NCI-H1105 treated with DMSO at 0.1 percent for 48 hours (cell line): Measurements from ENCODE around the gene SREBF2.

Source experiments
- DNase-seq: peaks from one replicate; lab custom pipeline; 2025; lab: John Stamatoyannopoulos, UW

The SREBF2 gene

GRCh38 chr22:41922940-41923594, 90.2 kb downstream of the SREBF2 start:
- DNase-seq = no peak

- no peak for DNase-seq
These were observed 90.8 kb downstream of the SREBF2 start for GRCh38 chr22:41923595-41924276.

- peak; percentile 32 for DNase-seq
These were observed 93.0 kb downstream of the SREBF2 start for GRCh38 chr22:41925783-41926460.

GRCh38 chr22:41927813-41928212, 94.9 kb downstream of the SREBF2 start:
- DNase-seq = no peak

GRCh38 chr22:41928593-41929417, 95.9 kb downstream of the SREBF2 start:
- DNase-seq = no peak

GRCh38 chr22:41929418-41929810, 96.5 kb downstream of the SREBF2 start:
- no peak for DNase-seq

- no peak for DNase-seq
These were observed 98.9 kb downstream of the SREBF2 start for GRCh38 chr22:41931701-41932269.

- no peak for DNase-seq
These were observed 99.4 kb downstream of the SREBF2 start for GRCh38 chr22:41932353-41932752.

- DNase-seq = no peak
These were observed 100.7 kb downstream of the SREBF2 start for GRCh38 chr22:41933411-41934177.

GRCh38 chr22:41934284-41935014, 101.5 kb downstream of the SREBF2 start:
- DNase-seq = no peak

- DNase-seq = no peak
These were observed 102.1 kb downstream of the SREBF2 start for GRCh38 chr22:41935015-41935351.

GRCh38 chr22:41935509-41935908, 102.6 kb downstream of the SREBF2 start:
- no peak for DNase-seq

- DNase-seq = no peak
These were observed 103.9 kb downstream of the SREBF2 start for GRCh38 chr22:41936894-41937169.

- peak; percentile 20 for DNase-seq
These were observed 107.3 kb downstream of the SREBF2 start for GRCh38 chr22:41939981-41940831.

GRCh38 chr22:41940832-41941765, 108.2 kb downstream of the SREBF2 start:
- DNase-seq = peak; percentile 31

- DNase-seq = no peak
These were observed 110.8 kb downstream of the SREBF2 start for GRCh38 chr22:41943661-41944209.

- peak; percentile 96 for DNase-seq
These were observed 113.9 kb downstream of the SREBF2 start, which contains the start of gene CENPM for GRCh38 chr22:41946629-41947423. CENPM (minus strand) TSS chr22:41947152; CDS start chr22:41947076, 76 bp downstream.
